Spinal cord (tissue), 10 donors: Measurements from ENCODE around the gene SEZ6. TPM values are rescaled to one million over a fixed set of nuclear protein-coding genes. Genes with fewer than 3 reads are reported as not detected.

Source experiments
- DNase-seq, 6 donors: peaks; one replicate each; pipeline versions ENCODE4 v3.0.0 to v3.0.0-alpha.2; 2013 to 2015; ENCODE audit warnings: low spot score in 6 of 6, low read depth in 4 of 6
- H3K27ac ChIP-seq: one replicate; pipeline ENCODE4 v1.5.1; 2013; ENCODE audit warnings: low read depth, low read length, control low read depth
- H3K27me3 ChIP-seq: one replicate; pipeline ENCODE4 v1.6.1; 2013; ENCODE audit warnings: low read length; ENCODE audit not compliant: control insufficient read depth, insufficient read depth
- H3K36me3 ChIP-seq: one replicate; pipeline ENCODE4 v1.6.1; 2013; ENCODE audit warnings: low read length; ENCODE audit not compliant: control insufficient read depth, insufficient read depth
- H3K4me1 ChIP-seq: one replicate; pipeline ENCODE4 v1.6.1; 2013; ENCODE audit warnings: low read length; ENCODE audit not compliant: control insufficient read depth, insufficient read depth
- H3K4me3 ChIP-seq: one replicate; pipeline ENCODE4 v1.5.1; 2013; ENCODE audit warnings: low read depth, low read length, control low read depth
- H3K9me3 ChIP-seq: one replicate; pipeline ENCODE4 v1.6.1; 2013; ENCODE audit warnings: low read length; ENCODE audit not compliant: control insufficient read depth, insufficient read depth
- WGBS: methylation state at CpG from one replicate; pipeline ENCODE4 v1.1.5; 2013; ENCODE audit warnings: missing lambda C conversion rate; ENCODE audit not compliant: insufficient coverage; 5-methylcytosine and 5-hydroxymethylcytosine counted together
- polyA plus RNA-seq, 2 donors: library from polyadenylated mRNA; unstranded; fragments of 120-200 nt; gene quantifications; one replicate each; pipeline ENCODE4 v1.2.1, GENCODE V29; 2013; ENCODE audit not compliant: insufficient read length in 2 of 2
- total RNA-seq, 2 donors: library from RNA; depleted of rRNA in 1 of 2; stranded (reverse); fragments of 120-200 nt in 1 of 2; fragments of >200 nt in 1 of 2; gene quantifications; one replicate each; pipeline versions ENCODE4 v1.2.3 to v1.2.4, GENCODE V29; 2013 to 2014
- donor health status: healthy.

Gene SEZ6
- total and polyA plus RNA-seq, 4 donors = 17.1 to 91.6 (median 55.1) TPM

GRCh38 chr17:29021226-29021625, 15.4 kb upstream of the SEZ6 start:
- Histone ChIP-seq H3K27me3 (no peaks in the 10 kb centered on the region), H3K4me1 (peaks cover 28% of the 10 kb centered on the region), H3K9me3 (no peaks in the 10 kb centered on the region), H3K4me3 (no peak overlapping the region), H3K36me3 (no peaks in the 10 kb centered on the region), H3K27ac (no peak overlapping the region)
- 76% methylated on average over 7 of the region's 7 CpGs for WGBS
- no peak for DNase-seq

DNA sequence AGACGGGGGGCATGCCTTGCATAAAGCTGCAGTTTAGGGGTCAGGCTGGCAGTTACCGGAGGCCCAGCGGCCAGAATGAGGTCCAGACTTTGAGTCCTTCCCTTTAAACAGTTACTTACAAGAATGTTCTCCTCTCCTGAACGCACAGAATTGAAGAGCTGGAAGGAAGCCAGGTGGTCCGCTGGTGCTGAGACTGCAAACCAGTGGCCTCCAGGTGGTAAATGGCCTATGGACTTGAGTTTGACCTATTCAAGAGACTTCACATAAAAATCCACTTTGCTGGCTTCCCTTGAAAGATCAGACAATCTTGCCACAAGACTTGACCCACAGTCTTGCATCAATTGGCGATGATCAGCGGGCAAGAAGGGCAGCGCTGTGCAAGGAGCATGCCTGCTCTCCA, 14.7 kb upstream of the SEZ6 start:
- DNase-seq = peak in 1 of 6 donors; percentile 60
- Histone ChIP-seq H3K27ac (no peak overlapping the region), H3K4me1 (peaks cover 28% of the 10 kb centered on the region), H3K4me3 (no peak overlapping the region), H3K9me3 (no peaks in the 10 kb centered on the region), H3K36me3 (no peaks in the 10 kb centered on the region), H3K27me3 (no peaks in the 10 kb centered on the region)
- WGBS = 76% methylated on average over 4 of the region's 8 CpGs

DNA sequence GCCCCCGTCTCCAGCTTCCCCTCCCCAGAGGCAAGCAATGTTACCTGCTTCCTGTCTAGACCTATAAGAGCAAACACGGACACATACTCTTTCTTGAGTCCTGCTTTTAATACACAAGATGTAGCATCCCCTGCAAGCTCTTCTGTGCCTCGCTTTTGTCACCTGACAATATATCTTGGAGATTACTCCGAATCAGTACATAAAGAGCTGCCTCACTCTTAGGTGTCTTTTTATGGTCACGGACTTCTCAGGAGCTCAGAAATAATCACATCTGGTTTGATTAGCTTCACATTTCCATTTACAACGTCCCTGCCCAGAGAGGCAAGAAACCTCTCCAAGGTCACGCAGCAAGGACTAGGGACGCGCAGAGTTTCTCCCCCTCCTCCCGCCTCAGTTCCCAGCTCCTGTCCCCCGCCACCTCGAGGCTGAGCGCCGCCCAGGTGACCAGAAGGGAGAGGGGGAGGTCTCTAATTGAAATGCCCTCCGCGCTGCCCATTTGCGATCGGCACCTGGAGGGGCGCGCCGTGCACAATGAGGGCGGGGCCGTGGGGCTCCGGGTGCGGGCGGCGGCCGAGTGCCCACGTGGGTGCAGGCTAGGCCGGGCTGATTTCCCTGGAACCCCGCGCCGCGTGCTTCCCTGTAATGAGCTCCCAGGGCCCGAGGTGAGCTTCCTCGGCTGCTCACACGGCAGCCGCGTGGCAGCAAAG, 13.8 kb upstream of the SEZ6 start:
- WGBS = 10% methylated on average over 31 of the region's 39 CpGs
- no peak overlapping the region for H3K4me3 ChIP-seq
- peak in 1 of 6 donors; percentile 78 for DNase-seq
- H3K9me3 ChIP-seq = no peaks in the 10 kb centered on the region
- H3K4me1 ChIP-seq = peaks cover 28% of the 10 kb centered on the region
- no peaks in the 10 kb centered on the region for H3K36me3 ChIP-seq
- no peaks in the 10 kb centered on the region for H3K27me3 ChIP-seq
- no peak overlapping the region for H3K27ac ChIP-seq

DNA sequence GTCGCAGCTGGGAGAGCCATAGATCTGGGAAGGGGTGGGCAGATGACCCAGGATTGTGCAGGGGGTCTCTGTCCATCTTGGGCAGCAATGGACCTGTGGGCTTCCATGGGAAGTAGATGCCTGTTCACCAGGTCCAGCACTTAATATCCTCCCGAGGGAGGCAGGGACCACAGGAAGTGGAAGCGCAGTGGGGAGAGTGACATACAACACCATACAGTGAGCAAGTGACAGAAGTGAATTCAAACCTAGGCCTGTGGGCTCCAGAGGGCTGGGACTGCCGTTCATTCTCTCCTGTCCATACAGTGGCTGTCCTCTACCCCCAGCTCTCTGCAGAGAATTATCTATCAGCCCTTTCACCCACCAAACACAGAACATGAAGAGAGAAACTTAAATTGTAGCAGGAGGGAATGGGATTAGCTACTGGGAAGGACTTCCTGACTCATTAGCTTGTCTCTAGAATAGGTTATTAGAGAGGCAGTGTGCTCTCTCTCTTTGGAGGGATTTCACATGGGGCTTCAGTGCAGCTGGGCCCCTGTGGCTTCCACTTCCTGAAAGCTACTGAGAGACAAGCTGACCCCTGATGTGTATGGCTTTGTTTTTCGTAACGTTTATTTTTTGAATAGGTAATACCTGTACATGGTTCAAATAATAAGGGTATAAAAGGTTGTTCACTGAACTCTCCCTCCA, 13.1 kb upstream of the SEZ6 start:
- DNase-seq = no peak
- 78% methylated on average over 1 of the region's 6 CpGs for WGBS
- no peak overlapping the region for H3K4me3 ChIP-seq
- no peaks in the 10 kb centered on the region for H3K9me3 ChIP-seq
- H3K36me3 ChIP-seq = no peaks in the 10 kb centered on the region
- H3K4me1 ChIP-seq = peaks cover 28% of the 10 kb centered on the region
- no peaks in the 10 kb centered on the region for H3K27me3 ChIP-seq
- H3K27ac ChIP-seq = no peak overlapping the region

DNA sequence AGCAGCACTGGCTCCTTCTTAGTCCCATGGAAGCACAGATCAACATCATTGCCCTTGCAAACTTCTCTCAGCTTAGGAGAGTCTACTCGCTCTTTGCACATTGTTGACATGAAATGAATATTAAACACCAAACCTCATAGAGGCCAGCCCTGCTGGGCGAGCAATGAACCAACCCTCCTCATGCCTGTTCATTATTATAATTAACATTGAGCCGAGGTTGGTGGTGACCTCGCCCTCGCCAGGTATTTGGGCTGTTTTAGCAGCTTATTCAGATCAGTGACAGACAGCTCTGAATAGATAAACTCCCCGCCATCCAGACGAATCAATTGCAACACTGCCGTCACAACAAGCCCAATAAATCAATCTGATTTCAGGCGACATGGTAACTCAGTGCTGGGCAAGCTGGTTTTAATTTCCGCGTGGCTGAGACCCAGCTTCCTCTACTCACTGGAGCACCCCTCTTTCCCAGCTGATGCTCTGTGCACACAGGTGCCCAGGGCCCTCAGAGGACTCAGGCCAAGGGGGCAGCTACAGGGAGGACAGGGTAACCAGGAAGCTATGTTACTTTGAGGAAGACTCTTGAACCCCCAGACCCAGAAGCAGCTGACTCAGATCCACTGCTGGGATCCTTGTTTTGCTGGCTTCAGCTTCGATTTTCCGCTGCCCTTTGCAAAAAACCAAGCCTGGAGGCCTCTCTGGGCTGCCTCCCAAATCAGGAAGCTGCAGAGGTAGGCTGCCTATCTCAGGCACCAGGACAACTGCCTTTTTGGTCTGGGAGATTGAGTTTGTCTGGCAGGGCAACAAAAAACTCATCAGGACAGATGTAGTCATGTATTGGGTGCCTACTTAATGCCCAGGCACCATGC, 10.7 kb upstream of the SEZ6 start:
- 47% methylated on average over 11 of the region's 13 CpGs for WGBS
- H3K9me3 ChIP-seq = no peaks in the 10 kb centered on the region
- H3K36me3 ChIP-seq = no peaks in the 10 kb centered on the region
- H3K4me1 ChIP-seq = peaks cover 28% of the 10 kb centered on the region
- H3K27me3 ChIP-seq = no peaks in the 10 kb centered on the region
- H3K4me3 ChIP-seq = no peak overlapping the region
- DNase-seq = peak in 1 of 6 donors; percentile 25
- H3K27ac ChIP-seq = no peak overlapping the region

DNA sequence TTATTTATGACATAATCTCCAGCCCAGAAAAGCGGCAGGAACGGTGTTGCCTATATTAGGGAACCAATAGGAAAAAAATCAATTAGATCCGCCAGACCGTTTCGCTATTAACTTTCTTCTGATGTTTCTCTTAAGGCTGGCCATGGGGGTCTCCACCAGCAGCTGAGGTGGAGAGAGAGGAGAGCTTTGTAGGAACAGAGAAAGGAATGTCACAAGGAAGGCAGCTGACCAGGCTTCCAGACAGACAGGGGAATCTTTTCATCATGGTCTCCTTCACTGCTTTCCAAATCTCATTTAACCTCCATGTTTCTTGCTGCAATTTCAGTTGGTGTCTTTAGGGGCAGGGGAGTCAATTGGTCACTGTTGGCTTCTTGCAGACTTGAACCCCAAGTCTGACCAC, 8.9 kb upstream of the SEZ6 start:
- peaks cover 22% of the 10 kb centered on the region for H3K4me1 ChIP-seq
- DNase-seq = peak in 1 of 6 donors; percentile 29
- H3K36me3 ChIP-seq = no peaks in the 10 kb centered on the region
- H3K27ac ChIP-seq = no peak overlapping the region
- WGBS = 56% methylated on average over 3 of the region's 5 CpGs
- no peaks in the 10 kb centered on the region for H3K9me3 ChIP-seq
- H3K27me3 ChIP-seq = no peaks in the 10 kb centered on the region
- H3K4me3 ChIP-seq = no peak overlapping the region

DNA sequence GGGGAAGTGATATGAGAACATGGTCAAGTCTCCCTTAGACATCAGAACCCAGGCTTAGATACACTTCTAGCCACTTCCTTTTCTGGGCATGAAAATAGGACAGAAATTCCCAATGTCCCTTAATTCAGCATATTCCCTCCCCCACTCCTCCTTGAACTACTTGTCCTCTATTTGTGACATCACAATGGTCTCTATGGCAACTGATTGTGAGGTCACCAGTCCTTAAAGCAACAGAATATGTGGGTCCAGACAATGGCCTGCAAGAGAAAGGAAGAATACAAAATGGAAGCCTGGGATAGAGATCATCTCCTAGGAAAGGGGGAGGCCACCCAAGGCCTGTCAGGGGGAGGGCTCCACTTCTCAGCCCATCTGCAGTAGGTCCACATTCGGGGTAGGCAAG, 6.7 kb upstream of the SEZ6 start:
- WGBS = 93% methylated on average over 1 of the region's 1 CpG
- Histone ChIP-seq H3K4me1 (peaks cover 18% of the 10 kb centered on the region), H3K36me3 (no peaks in the 10 kb centered on the region), H3K27me3 (no peaks in the 10 kb centered on the region), H3K4me3 (no peak overlapping the region), H3K27ac (no peak overlapping the region), H3K9me3 (no peaks in the 10 kb centered on the region)
- DNase-seq = no peak

- no peak overlapping the region for H3K27ac ChIP-seq
- H3K4me3 ChIP-seq = no peak overlapping the region
- H3K4me1 ChIP-seq = peaks cover 25% of the 10 kb centered on the region
Observed at GRCh38 chr17:29010586-29010985, 4.8 kb upstream of the SEZ6 start.

GRCh38 chr17:29010129-29010528, 4.3 kb upstream of the SEZ6 start:
- Histone ChIP-seq H3K4me1 (peaks cover 28% of the 10 kb centered on the region), H3K36me3 (no peaks in the 10 kb centered on the region), H3K4me3 (no peak overlapping the region), H3K9me3 (no peaks in the 10 kb centered on the region), H3K27me3 (peaks cover 2% of the 10 kb centered on the region), H3K27ac (no peak overlapping the region)
- no peak for DNase-seq
- WGBS = no CpG with 5 or more reads among the region's 3 CpGs

More at GRCh38 chr17:29010586-29010985, 4.8 kb upstream of the SEZ6 start:
- no peak for DNase-seq
- Histone ChIP-seq H3K9me3 (no peaks in the 10 kb centered on the region), H3K27me3 (no peaks in the 10 kb centered on the region), H3K36me3 (no peaks in the 10 kb centered on the region)
- 78% methylated on average over 2 of the region's 7 CpGs for WGBS
